AG04450 (cell line): Measurements from ENCODE around the gene EXOC1. TPM values are rescaled to one million over a fixed set of nuclear protein-coding genes. Genes with fewer than 3 reads are reported as not detected.
"Not testable (repeated sequence)": the region's sequence is repeated elsewhere in the genome, so short reads cannot be mapped to it uniquely, and the experiment has no call there.

Experiments used
- CTCF ChIA-PET: fragments of 300-600, 350-600 bp; formaldehyde crosslinking; extraction: SDS; loops from one replicate; lab custom pipeline; 2022; ENCODE audit warnings: antibody characterized with exemption, inconsistent platforms; lab: Charles Lee
- POLR2A ChIA-PET: fragments of 350-600 bp; formaldehyde crosslinking; extraction: SDS; loops from one replicate; lab custom pipeline; 2021; ENCODE audit warnings: antibody characterized with exemption, inconsistent platforms; lab: Yijun Ruan, JAX
- DNase-seq: peaks from one replicate; pipeline ENCODE4 v3.0.0-alpha.2; 2011; ENCODE audit warnings: low read depth, low spot score
- H3K27ac ChIP-seq: one replicate; pipeline ENCODE4 v1.5.1; 2012; ENCODE audit warnings: low read depth, low read length, control low read depth
- H3K27me3 ChIP-seq: one replicate; pipeline ENCODE4 v1.6.0; 2012; ENCODE audit warnings: low read length; ENCODE audit not compliant: control insufficient read depth, insufficient read depth
- H3K4me3 ChIP-seq: 2 replicates; pipeline ENCODE4 v1.5.1; 2011; ENCODE audit warnings: mild to moderate bottlenecking, low read depth, low read length, control low read depth
- H3K9me3 ChIP-seq: 2 replicates; pipeline ENCODE4 v1.5.1; 2012; ENCODE audit warnings: low read length; ENCODE audit not compliant: control insufficient read depth, insufficient read depth
- polyA plus RNA-seq: library from polyadenylated mRNA; depleted of rRNA; stranded (reverse); fragments of >200 nt; gene quantifications from 2 replicates; pipeline ENCODE4 v1.2.3, GENCODE V29; 2011
- TF ChIP-seq, protein P1 (sequence below): IDR thresholded peaks from 2 replicates; pipeline ENCODE4 v1.5.1; 2011; ENCODE audit warnings: low read depth, low read length, control low read depth, inconsistent platforms

Gene EXOC1
- polyA plus RNA-seq, 1 experiment = 35.2 TPM

DNA sequence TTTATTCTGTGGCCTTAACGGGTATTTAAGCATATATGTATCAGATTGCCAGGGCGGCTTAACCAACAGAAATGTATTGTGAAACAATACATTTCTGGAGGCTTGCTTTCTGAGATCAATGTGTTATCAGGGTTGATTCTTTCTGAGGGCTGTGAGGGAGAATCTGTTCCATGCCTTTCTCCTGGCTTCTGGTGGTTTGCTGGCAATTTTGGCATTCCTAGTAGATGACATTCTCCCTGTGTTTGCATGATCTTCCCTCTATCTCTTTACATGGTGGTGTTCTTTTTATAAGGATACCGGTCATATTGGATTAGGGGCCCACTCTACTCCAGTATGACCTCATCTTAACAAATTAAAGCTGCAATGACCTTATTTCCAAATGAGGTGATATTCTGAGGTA lies 78.4 kb downstream of the EXOC1 start:
- ChIA-PET CTCF (interaction anchor here (4.7 kb wide), 1 partner anchor 16 kb away, joined by 53 read pairs; the partner anchor contains the start of gene CEP135), POLR2A (no interaction called here)
- Histone ChIP-seq H3K4me3 (no peak overlapping the region), H3K27ac (peak overlapping the region; percentile 34), H3K27me3 (no peaks in the 10 kb centered on the region), H3K9me3 (no peaks in the 10 kb centered on the region)
- TF ChIP-seq, protein P1, sequence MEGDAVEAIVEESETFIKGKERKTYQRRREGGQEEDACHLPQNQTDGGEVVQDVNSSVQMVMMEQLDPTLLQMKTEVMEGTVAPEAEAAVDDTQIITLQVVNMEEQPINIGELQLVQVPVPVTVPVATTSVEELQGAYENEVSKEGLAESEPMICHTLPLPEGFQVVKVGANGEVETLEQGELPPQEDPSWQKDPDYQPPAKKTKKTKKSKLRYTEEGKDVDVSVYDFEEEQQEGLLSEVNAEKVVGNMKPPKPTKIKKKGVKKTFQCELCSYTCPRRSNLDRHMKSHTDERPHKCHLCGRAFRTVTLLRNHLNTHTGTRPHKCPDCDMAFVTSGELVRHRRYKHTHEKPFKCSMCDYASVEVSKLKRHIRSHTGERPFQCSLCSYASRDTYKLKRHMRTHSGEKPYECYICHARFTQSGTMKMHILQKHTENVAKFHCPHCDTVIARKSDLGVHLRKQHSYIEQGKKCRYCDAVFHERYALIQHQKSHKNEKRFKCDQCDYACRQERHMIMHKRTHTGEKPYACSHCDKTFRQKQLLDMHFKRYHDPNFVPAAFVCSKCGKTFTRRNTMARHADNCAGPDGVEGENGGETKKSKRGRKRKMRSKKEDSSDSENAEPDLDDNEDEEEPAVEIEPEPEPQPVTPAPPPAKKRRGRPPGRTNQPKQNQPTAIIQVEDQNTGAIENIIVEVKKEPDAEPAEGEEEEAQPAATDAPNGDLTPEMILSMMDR = no peak
- peak; percentile 67 for DNase-seq

- H3K27me3 ChIP-seq = no peaks in the 10 kb centered on the region
- POLR2A ChIA-PET = interaction anchor here (1.1 kb wide), 1 partner anchor 17 kb away, joined by 3 read pairs; no protein-coding TSS in a partner anchor
- DNase-seq = no peak
- CTCF ChIA-PET = interaction anchor here (0.6 to 4.7 kb wide), 3 partner anchors 16 to 543 kb away, joined by 4 to 53 read pairs (median 5); partner anchors contain the start of gene CEP135
- no peak overlapping the region for H3K4me3 ChIP-seq
- H3K27ac ChIP-seq = peak overlapping the region; percentile 55
- TF ChIP-seq, protein P1 = no peak
- H3K9me3 ChIP-seq = peaks cover 4% of the 10 kb centered on the region; the same call in 1 of the 2 replicates
Observed at GRCh38 chr4:55932511-55932910, 79.1 kb downstream of the EXOC1 start.

DNA sequence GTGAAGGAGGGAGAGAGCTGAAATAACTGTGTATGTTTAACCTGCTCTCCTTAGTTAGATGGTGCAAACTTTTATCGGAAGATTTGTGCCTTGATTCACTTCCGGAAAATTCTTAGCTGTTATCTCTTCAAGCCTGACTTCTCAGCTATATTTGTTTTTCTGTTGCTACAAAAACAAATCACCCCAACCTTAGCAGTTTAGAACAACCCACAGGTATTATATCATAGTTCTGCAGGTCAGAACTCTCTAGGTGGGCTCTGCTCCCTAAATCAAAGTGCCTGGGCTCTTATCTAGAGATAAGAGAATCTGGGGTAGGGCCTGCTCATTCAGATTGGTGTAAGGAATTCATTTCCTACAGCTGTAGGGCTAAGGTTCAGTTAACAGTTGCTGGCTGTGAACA lies 80.2 kb downstream of the EXOC1 start:
- no peak overlapping the region for H3K27ac ChIP-seq
- POLR2A ChIA-PET = interaction anchor here (0.6 to 1.6 kb wide), 3 partner anchors 13 to 66 kb away, joined by 3 to 5 read pairs (median 4); no protein-coding TSS in a partner anchor
- H3K27me3 ChIP-seq = no peaks in the 10 kb centered on the region
- DNase-seq = no peak
- peaks cover 4% of the 10 kb centered on the region; the same call in 1 of the 2 replicates for H3K9me3 ChIP-seq
- CTCF ChIA-PET = interaction anchor here (0.8 to 4.7 kb wide), 2 partner anchors 15 to 66 kb away, joined by 5 to 53 read pairs; partner anchors contain the start of gene CEP135
- no peak overlapping the region for H3K4me3 ChIP-seq
- TF ChIP-seq, protein P1 = no peak

DNA sequence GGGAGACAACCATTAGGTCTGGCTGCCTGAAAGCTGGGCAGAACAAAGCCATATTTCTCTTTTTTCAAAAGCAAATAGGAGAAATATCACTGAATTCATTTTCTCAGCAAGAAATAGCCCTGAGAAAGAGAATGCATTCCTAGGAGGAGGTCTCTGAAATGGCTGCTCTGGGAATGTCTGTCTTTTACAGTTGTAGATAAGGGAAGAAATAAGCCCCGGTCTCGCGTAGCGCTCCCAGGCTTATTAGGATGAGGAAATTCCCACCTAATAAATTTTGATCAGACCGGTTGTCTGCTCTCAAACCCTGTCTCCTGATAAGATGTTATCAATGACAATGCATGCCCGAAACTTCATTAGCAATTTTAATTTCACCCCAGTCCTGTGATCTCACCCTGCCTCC lies 82.5 kb downstream of the EXOC1 start:
- H3K27ac ChIP-seq, CTCF ChIA-PET, H3K4me3 ChIP-seq, H3K9me3 ChIP-seq, POLR2A ChIA-PET, DNase-seq, H3K27me3 ChIP-seq: not testable (repeated sequence)

GRCh38 chr4:55938481-55938880 lies 85.0 kb downstream of the EXOC1 start:
- Histone ChIP-seq H3K27ac (no peak overlapping the region), H3K27me3 (no peaks in the 10 kb centered on the region), H3K4me3 (no peak overlapping the region), H3K9me3 (peaks cover 4% of the 10 kb centered on the region; the same call in 1 of the 2 replicates)
- no peak for DNase-seq
- TF ChIP-seq, protein P1 = no peak
- ChIA-PET POLR2A (no interaction called here), CTCF (interaction anchor here (0.9 to 1.4 kb wide), 2 partner anchors 9 to 11 kb away, joined by 4 to 7 read pairs; partner anchors contain the start of gene CEP135)
